Neural cell (in vitro differentiated cells): Measurements from ENCODE around the gene TLN1. TPM values are rescaled to one million over a fixed set of nuclear protein-coding genes. Genes with fewer than 3 reads are reported as not detected.

Source experiments
- H2AFZ ChIP-seq: fragments of 200-600, 300-800 bp; sonication (generic), shearing (Covaris generic); 2 replicates; pipeline ENCODE4 v1.6.0; 2014; ENCODE audit warnings: low read depth, mild to moderate bottlenecking, antibody characterized with exemption, low read length, moderate library complexity
- H3F3A ChIP-seq: fragments of 200-600 bp; shearing (Covaris generic); 2 replicates; pipeline ENCODE4 v1.6.1; 2016; ENCODE audit warnings: mild to moderate bottlenecking, moderate library complexity, mixed read lengths, antibody characterized with exemption, low read length; ENCODE audit not compliant: insufficient read depth, poor library complexity, severe bottlenecking
- H3K27ac ChIP-seq: fragments of 200-600, 300-800 bp; sonication (generic), shearing (Covaris generic); 2 replicates; pipeline ENCODE4 v1.5.1; 2014; ENCODE audit warnings: mild to moderate bottlenecking, low read length, moderate library complexity
- H3K27me3 ChIP-seq: fragments of 300-800, 200-600 bp; sonication (generic), shearing (Covaris generic); 2 replicates; pipeline ENCODE4 v1.6.0; 2014; ENCODE audit warnings: mild to moderate bottlenecking, low read depth, low read length, moderate library complexity; ENCODE audit not compliant: insufficient read depth
- H3K36me3 ChIP-seq: fragments of 300-800, 200-600 bp; sonication (generic), shearing (Covaris generic); 2 replicates; pipeline ENCODE4 v1.5.1; 2014; ENCODE audit warnings: mild to moderate bottlenecking, antibody characterized with exemption, low read length, moderate library complexity; ENCODE audit not compliant: insufficient read depth
- H3K4me2 ChIP-seq: fragments of 300-800, 200-600 bp; sonication (generic), shearing (Covaris generic); 2 replicates; pipeline ENCODE4 v1.6.0; 2014; ENCODE audit warnings: mild to moderate bottlenecking, low read length
- H3K4me3 ChIP-seq: fragments of 300-800, 200-600 bp; sonication (generic), shearing (Covaris generic); 2 replicates; pipeline ENCODE4 v1.5.1; 2014; ENCODE audit warnings: mild to moderate bottlenecking, low read length, moderate library complexity
- H3K79me2 ChIP-seq: fragments of 200-600 bp; shearing (Covaris generic); replicated peaks from 2 replicates; pipeline ENCODE4 v1.6.0; 2014; ENCODE audit warnings: mild to moderate bottlenecking, low read length, moderate library complexity; ENCODE audit not compliant: insufficient read depth
- H3K9ac ChIP-seq: fragments of 300-800, 200-600 bp; sonication (generic), shearing (Covaris generic); 2 replicates; pipeline ENCODE4 v1.6.1; 2016; ENCODE audit warnings: mild to moderate bottlenecking, low read length, mixed read lengths
- H3K9me2 ChIP-seq: fragments of 200-600 bp; shearing (Covaris generic); 2 replicates; pipeline ENCODE4 v1.6.1; 2016; ENCODE audit warnings: mild to moderate bottlenecking, low read length, mixed read lengths; ENCODE audit not compliant: insufficient read depth
- H3K9me3 ChIP-seq: fragments of 200-600, 300-800 bp; sonication (generic), shearing (Covaris generic); 2 replicates; pipeline ENCODE4 v1.6.1; 2016; ENCODE audit warnings: mild to moderate bottlenecking, mixed run types, low read length, moderate library complexity, mixed read lengths
- H4K20me1 ChIP-seq: fragments of 200-600 bp; shearing (Covaris generic); 2 replicates; pipeline ENCODE4 v1.6.1; 2016; ENCODE audit warnings: mild to moderate bottlenecking, mixed run types; ENCODE audit not compliant: insufficient read depth
- EZH2 ChIP-seq: fragments of 200-600, 300-800 bp; shearing (Covaris generic), sonication (generic); IDR thresholded peaks from 2 replicates; pipeline ENCODE4 v1.6.1; 2014; ENCODE audit warnings: antibody characterized with exemption, low read length, borderline replicate concordance, mild to moderate bottlenecking; ENCODE audit not compliant: insufficient read depth, poor library complexity, severe bottlenecking
- MXI1 ChIP-seq: fragments of 450-650 bp; conservative IDR thresholded peaks from 2 replicates; pipeline ENCODE4 v1.6.1; 2014; ENCODE audit warnings: antibody characterized with exemption, mild to moderate bottlenecking; ENCODE audit not compliant: poor library complexity, severe bottlenecking
- POLR2AphosphoS5 ChIP-seq: IDR thresholded peaks from 2 replicates; pipeline ENCODE4 v1.6.1; 2012
- RAD21 ChIP-seq: fragments of 450-650 bp; conservative IDR thresholded peaks from 2 replicates; pipeline ENCODE4 v1.6.1; 2014; ENCODE audit warnings: antibody characterized with exemption, mild to moderate bottlenecking, moderate library complexity
- SMC3 ChIP-seq: fragments of 450-650 bp; conservative IDR thresholded peaks from 2 replicates; pipeline ENCODE4 v1.6.1; 2014; ENCODE audit warnings: antibody characterized with exemption, mild to moderate bottlenecking, moderate library complexity; ENCODE audit not compliant: poor library complexity
- TAF1 ChIP-seq: IDR thresholded peaks from 2 replicates; pipeline ENCODE4 v1.6.1; 2012; ENCODE audit warnings: low read depth
- polyA plus RNA-seq: library from polyadenylated mRNA; depleted of rRNA; stranded (reverse); fragments of >200 nt; gene quantifications from 2 replicates; pipeline ENCODE4 v1.2.3, GENCODE V29; 2014
- TF ChIP-seq, protein P1 (sequence below): IDR thresholded peaks from 2 replicates; pipeline ENCODE4 v1.6.1; 2012; ENCODE audit warnings: borderline replicate concordance
- TF ChIP-seq, protein P2 (sequence below): fragments of 450-650 bp; IDR thresholded peaks from 2 replicates; pipeline ENCODE4 v1.5.1; 2014; ENCODE audit warnings: antibody characterized with exemption, mild to moderate bottlenecking, moderate library complexity; ENCODE audit not compliant: poor library complexity, severe bottlenecking

Gene TLN1
- polyA plus RNA-seq, 1 donor from 2014 or later = 7.1 TPM

DNA sequence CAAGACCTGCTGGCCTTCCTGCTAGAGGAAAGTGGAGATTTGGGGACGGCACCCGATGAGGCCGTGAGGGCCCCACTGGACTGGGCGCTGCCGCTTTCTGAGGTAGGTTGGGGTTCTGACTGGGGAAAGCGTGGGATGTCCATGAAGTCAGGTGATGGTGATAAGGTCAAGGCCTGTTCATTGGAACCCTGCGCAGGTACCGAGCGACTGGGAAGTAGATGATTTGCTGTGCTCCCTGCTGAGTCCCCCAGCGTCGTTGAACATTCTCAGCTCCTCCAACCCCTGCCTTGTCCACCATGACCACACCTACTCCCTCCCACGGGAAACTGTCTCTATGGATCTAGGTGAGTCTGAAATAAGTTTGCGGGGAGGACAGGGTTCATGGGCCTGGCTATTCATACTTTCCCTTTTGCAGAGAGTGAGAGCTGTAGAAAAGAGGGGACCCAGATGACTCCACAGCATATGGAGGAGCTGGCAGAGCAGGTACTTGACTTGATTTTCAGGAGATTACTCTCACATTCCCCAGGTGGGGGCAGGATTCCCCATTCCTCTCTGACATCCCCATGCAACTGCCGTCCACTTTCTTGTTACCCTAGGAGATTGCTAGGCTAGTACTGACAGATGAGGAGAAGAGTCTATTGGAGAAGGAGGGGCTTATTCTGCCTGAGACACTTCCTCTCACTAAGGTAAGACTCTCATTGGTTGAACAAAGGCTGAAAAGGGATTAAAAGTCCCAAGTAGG lies 976 bp upstream of the TLN1 start:
- Histone ChIP-seq H3K27ac (peak overlapping the region; percentile 83), H3K4me2 (peak overlapping the region; percentile 76), H3K36me3 (no peaks in the 10 kb centered on the region), H4K20me1 (no peaks in the 10 kb centered on the region), H3K79me2 (peaks cover 31% of the 10 kb centered on the region), H3K9me3 (no peaks in the 10 kb centered on the region), H3K9ac (peak overlapping the region; percentile 79), H3K9me2 (no peaks in the 10 kb centered on the region), H3K4me3 (peak overlapping the region; percentile 81), H3K27me3 (no peaks in the 10 kb centered on the region), H3F3A (no peaks in the 10 kb centered on the region), H2AFZ (peak overlapping the region; percentile 36)
- TF ChIP-seq, protein P1, sequence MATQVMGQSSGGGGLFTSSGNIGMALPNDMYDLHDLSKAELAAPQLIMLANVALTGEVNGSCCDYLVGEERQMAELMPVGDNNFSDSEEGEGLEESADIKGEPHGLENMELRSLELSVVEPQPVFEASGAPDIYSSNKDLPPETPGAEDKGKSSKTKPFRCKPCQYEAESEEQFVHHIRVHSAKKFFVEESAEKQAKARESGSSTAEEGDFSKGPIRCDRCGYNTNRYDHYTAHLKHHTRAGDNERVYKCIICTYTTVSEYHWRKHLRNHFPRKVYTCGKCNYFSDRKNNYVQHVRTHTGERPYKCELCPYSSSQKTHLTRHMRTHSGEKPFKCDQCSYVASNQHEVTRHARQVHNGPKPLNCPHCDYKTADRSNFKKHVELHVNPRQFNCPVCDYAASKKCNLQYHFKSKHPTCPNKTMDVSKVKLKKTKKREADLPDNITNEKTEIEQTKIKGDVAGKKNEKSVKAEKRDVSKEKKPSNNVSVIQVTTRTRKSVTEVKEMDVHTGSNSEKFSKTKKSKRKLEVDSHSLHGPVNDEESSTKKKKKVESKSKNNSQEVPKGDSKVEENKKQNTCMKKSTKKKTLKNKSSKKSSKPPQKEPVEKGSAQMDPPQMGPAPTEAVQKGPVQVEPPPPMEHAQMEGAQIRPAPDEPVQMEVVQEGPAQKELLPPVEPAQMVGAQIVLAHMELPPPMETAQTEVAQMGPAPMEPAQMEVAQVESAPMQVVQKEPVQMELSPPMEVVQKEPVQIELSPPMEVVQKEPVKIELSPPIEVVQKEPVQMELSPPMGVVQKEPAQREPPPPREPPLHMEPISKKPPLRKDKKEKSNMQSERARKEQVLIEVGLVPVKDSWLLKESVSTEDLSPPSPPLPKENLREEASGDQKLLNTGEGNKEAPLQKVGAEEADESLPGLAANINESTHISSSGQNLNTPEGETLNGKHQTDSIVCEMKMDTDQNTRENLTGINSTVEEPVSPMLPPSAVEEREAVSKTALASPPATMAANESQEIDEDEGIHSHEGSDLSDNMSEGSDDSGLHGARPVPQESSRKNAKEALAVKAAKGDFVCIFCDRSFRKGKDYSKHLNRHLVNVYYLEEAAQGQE = no peak
- TF ChIP-seq POLR2AphosphoS5 (no peak), RAD21 (no peak)

DNA sequence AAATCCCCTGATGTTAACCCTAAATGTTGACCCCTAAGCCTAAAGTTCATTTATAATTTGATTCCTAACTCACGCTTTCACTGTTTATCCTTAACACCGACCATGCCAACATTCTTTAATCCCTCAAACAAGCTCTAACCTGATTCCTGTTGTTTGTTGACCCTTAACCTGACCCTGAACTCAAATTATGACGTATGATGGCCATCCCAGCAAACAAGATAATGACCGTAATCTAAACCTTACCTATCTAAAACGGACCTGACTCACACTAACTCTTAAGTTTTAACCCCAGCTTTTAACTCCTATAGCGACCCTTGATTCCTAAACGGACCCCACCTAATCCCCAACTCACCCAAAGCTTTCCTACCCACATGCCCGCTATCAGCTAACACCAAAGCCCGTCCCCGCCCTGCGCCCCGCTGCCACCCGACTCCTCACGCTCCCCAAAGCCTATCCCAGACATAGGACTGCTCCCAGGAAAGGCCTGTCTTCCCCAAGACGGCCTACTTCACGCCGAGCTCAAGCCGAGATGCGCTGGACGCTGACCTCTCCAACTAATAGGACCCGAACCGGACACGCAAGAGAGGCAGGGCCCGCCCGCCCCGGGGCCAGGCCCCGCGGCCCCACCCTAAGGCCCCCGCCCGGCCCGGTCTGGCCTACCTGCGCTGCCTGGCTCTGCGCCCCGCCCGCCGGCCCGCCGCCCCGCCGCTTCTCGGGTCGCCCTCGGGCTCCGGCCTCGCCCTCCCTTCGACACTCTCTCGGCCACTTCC lies 395 bp downstream of the TLN1 start:
- no peaks in the 10 kb centered on the region for H3K9me2 ChIP-seq
- peak overlapping the region; percentile 78 for H2AFZ ChIP-seq
- no peaks in the 10 kb centered on the region for H3K9me3 ChIP-seq
- H4K20me1 ChIP-seq = no peaks in the 10 kb centered on the region
- H3K27me3 ChIP-seq = no peaks in the 10 kb centered on the region
- TF ChIP-seq EZH2 = no peak
- TF ChIP-seq SMC3 = no peak
- TF ChIP-seq RAD21 = no peak
- TF ChIP-seq TAF1 = no peak
- no peak for TF ChIP-seq MXI1
- no peak for TF ChIP-seq POLR2AphosphoS5
- TF ChIP-seq, protein P2, sequence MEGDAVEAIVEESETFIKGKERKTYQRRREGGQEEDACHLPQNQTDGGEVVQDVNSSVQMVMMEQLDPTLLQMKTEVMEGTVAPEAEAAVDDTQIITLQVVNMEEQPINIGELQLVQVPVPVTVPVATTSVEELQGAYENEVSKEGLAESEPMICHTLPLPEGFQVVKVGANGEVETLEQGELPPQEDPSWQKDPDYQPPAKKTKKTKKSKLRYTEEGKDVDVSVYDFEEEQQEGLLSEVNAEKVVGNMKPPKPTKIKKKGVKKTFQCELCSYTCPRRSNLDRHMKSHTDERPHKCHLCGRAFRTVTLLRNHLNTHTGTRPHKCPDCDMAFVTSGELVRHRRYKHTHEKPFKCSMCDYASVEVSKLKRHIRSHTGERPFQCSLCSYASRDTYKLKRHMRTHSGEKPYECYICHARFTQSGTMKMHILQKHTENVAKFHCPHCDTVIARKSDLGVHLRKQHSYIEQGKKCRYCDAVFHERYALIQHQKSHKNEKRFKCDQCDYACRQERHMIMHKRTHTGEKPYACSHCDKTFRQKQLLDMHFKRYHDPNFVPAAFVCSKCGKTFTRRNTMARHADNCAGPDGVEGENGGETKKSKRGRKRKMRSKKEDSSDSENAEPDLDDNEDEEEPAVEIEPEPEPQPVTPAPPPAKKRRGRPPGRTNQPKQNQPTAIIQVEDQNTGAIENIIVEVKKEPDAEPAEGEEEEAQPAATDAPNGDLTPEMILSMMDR = no peak
- peak overlapping the region; percentile 83 for H3K4me2 ChIP-seq
- peak overlapping the region; percentile 83 for H3K27ac ChIP-seq
- H3K4me3 ChIP-seq = peak overlapping the region; percentile 81
- peaks cover 31% of the 10 kb centered on the region for H3K79me2 ChIP-seq
- H3K36me3 ChIP-seq = no peaks in the 10 kb centered on the region
- no peaks in the 10 kb centered on the region for H3F3A ChIP-seq
- peak overlapping the region; percentile 79 for H3K9ac ChIP-seq
